Vagina (tissue), 2 donors: ENCODE data around the gene ADGRV1. TPM values are rescaled to one million over a fixed set of nuclear protein-coding genes. Genes with fewer than 3 reads are reported as not detected.

Experiments used
- DNase-seq, 2 donors: peaks; one replicate each; pipeline ENCODE4 v3.0.0-alpha.2; 2017; ENCODE audit errors: extremely low spot score in 2 of 2
- H3K27ac ChIP-seq: fragments of 200-600 bp; sonication (generic); one replicate; pipeline ENCODE4 v1.5.1; 2019
- H3K27me3 ChIP-seq: fragments of 200-600 bp; sonication (generic); one replicate; pipeline ENCODE4 v1.5.1; 2019
- H3K36me3 ChIP-seq, 2 donors: fragments of 200-600 bp; sonication (generic); one replicate each; pipeline ENCODE4 v1.5.1; 2017 to 2019
- H3K4me1 ChIP-seq: fragments of 200-600 bp; sonication (generic); one replicate; pipeline ENCODE4 v1.5.1; 2019
- H3K4me3 ChIP-seq, 2 donors: fragments of 200-600 bp; sonication (generic); 1 replicate in 1 of 2; 2 replicates in 1 of 2; pipeline ENCODE4 v1.5.1; 2016 to 2019
- H3K9me3 ChIP-seq: fragments of 200-600 bp; sonication (generic); one replicate; pipeline ENCODE4 v1.5.1; 2019
- CTCF ChIP-seq, 3 experiments: fragments of 450-650 bp in 2 of 3; fragments of 200-600 bp in 1 of 3; sonication (generic) in 1 of 3; IDR thresholded peaks; one replicate each; pipeline ENCODE4 v1.5.1; 2017 to 2019; ENCODE audit warnings: antibody characterized with exemption in 3 of 3, mild to moderate bottlenecking in 2 of 3, moderate library complexity in 2 of 3
- POLR2A ChIP-seq, 2 donors: fragments of 450-650 bp; IDR thresholded peaks; one replicate each; pipeline ENCODE4 v1.6.1; 2017; ENCODE audit warnings: antibody characterized with exemption in 2 of 2, mild to moderate bottlenecking in 2 of 2, moderate library complexity in 2 of 2
- POLR2AphosphoS5 ChIP-seq, 2 donors: sonication (generic); formaldehyde crosslinking; IDR thresholded peaks; one replicate each; pipeline ENCODE4 v1.9.0; 2017; ENCODE audit warnings: antibody characterized with exemption in 2 of 2, mild to moderate bottlenecking in 2 of 2, low read depth in 1 of 2; ENCODE audit not compliant: insufficient read depth in 1 of 2
- intact Hi-C: fragments of 100-400 bp; cut with DNase I; formaldehyde crosslinking; loops from one replicate; pipeline ENCODE4 v1.15.1; 2023
- total RNA-seq: library from RNA; depleted of rRNA; stranded (reverse); fragments of >200 nt; gene quantifications from one replicate; pipeline ENCODE4 v1.2.3, GENCODE V29; 2016

ADGRV1 gene
- total RNA-seq, 1 donor from 2014 or later: 10.6 TPM

- Histone ChIP-seq H3K9me3 (no peaks in the 10 kb centered on the region), H3K27ac (no peak overlapping the region), H3K4me3 (no peak overlapping the region), H3K27me3 (no peaks in the 10 kb centered on the region), H3K36me3 (no peaks in the 10 kb centered on the region), H3K4me1 (no peaks in the 10 kb centered on the region)
- intact Hi-C loops: no loop called here
- DNase-seq: no peak
- no peak for TF ChIP-seq POLR2AphosphoS5 (IDR thresholded peaks at IDR 0.05; ENCODE audit: insufficient read depth in 1 of 2, low read depth in 1 of 2)
- no peak for TF ChIP-seq POLR2A (IDR thresholded peaks at IDR 0.05)
- no peak for TF ChIP-seq CTCF (IDR thresholded peaks at IDR 0.05)
Observed at GRCh38 chr5:90602681-90603080, 44.1 kb downstream of the ADGRV1 start.

- no peak overlapping the region for H3K27ac ChIP-seq
- no peak for DNase-seq
- no peaks in the 10 kb centered on the region for H3K36me3 ChIP-seq
- TF ChIP-seq POLR2AphosphoS5 (IDR thresholded peaks at IDR 0.05; ENCODE audit: insufficient read depth in 1 of 2, low read depth in 1 of 2) (no peak), CTCF (IDR thresholded peaks at IDR 0.05) (no peak), POLR2A (IDR thresholded peaks at IDR 0.05) (no peak)
- H3K4me1 ChIP-seq: no peaks in the 10 kb centered on the region
- no peaks in the 10 kb centered on the region for H3K9me3 ChIP-seq
- no peaks in the 10 kb centered on the region for H3K27me3 ChIP-seq
- no peak overlapping the region for H3K4me3 ChIP-seq
- intact Hi-C loops: no loop called here
Observed at GRCh38 chr5:90606539-90606938, 47.9 kb downstream of the ADGRV1 start.

- no peaks in the 10 kb centered on the region for H3K36me3 ChIP-seq
- H3K27ac ChIP-seq: no peak overlapping the region
- DNase-seq: no peak
- no peaks in the 10 kb centered on the region for H3K27me3 ChIP-seq
- intact Hi-C loops: no loop called here
- no peak overlapping the region for H3K4me3 ChIP-seq
- H3K9me3 ChIP-seq: no peaks in the 10 kb centered on the region
- TF ChIP-seq POLR2AphosphoS5 (IDR thresholded peaks at IDR 0.05; ENCODE audit: insufficient read depth in 1 of 2, low read depth in 1 of 2) (no peak), POLR2A (IDR thresholded peaks at IDR 0.05) (no peak), CTCF (IDR thresholded peaks at IDR 0.05) (no peak)
- no peaks in the 10 kb centered on the region for H3K4me1 ChIP-seq
Observed at GRCh38 chr5:90612919-90613318, 54.3 kb downstream of the ADGRV1 start.

GRCh38 chr5:90613459-90613858 lies 54.9 kb downstream of the ADGRV1 start:
- H3K27me3 ChIP-seq: no peaks in the 10 kb centered on the region
- H3K4me1 ChIP-seq: no peaks in the 10 kb centered on the region
- no peak overlapping the region for H3K27ac ChIP-seq
- DNase-seq: no peak
- no peaks in the 10 kb centered on the region for H3K36me3 ChIP-seq
- H3K4me3 ChIP-seq: no peak overlapping the region
- TF ChIP-seq POLR2A (IDR thresholded peaks at IDR 0.05): no peak
- TF ChIP-seq CTCF (IDR thresholded peaks at IDR 0.05): no peak
- no peak for TF ChIP-seq POLR2AphosphoS5 (IDR thresholded peaks at IDR 0.05; ENCODE audit: insufficient read depth in 1 of 2, low read depth in 1 of 2)
- intact Hi-C loops: no loop called here
- no peaks in the 10 kb centered on the region for H3K9me3 ChIP-seq

- H3K27me3 ChIP-seq: no peaks in the 10 kb centered on the region
- no peaks in the 10 kb centered on the region for H3K36me3 ChIP-seq
- no peak overlapping the region for H3K4me3 ChIP-seq
- H3K9me3 ChIP-seq: no peaks in the 10 kb centered on the region
- intact Hi-C loops: no loop called here
- no peaks in the 10 kb centered on the region for H3K4me1 ChIP-seq
- no peak for DNase-seq
- TF ChIP-seq POLR2AphosphoS5 (IDR thresholded peaks at IDR 0.05; ENCODE audit: insufficient read depth in 1 of 2, low read depth in 1 of 2): no peak
- no peak for TF ChIP-seq POLR2A (IDR thresholded peaks at IDR 0.05)
- TF ChIP-seq CTCF (IDR thresholded peaks at IDR 0.05): no peak
- no peak overlapping the region for H3K27ac ChIP-seq
Observed at GRCh38 chr5:90613918-90614504, 55.4 kb downstream of the ADGRV1 start.
